ENCODE results near the gene ATRNL1. TPM values are rescaled to one million over a fixed set of nuclear protein-coding genes. Genes with fewer than 3 reads are reported as not detected.

Gene ATRNL1
- total RNA-seq, 1 experiment from 2014 or later = 28.7 TPM

DNA sequence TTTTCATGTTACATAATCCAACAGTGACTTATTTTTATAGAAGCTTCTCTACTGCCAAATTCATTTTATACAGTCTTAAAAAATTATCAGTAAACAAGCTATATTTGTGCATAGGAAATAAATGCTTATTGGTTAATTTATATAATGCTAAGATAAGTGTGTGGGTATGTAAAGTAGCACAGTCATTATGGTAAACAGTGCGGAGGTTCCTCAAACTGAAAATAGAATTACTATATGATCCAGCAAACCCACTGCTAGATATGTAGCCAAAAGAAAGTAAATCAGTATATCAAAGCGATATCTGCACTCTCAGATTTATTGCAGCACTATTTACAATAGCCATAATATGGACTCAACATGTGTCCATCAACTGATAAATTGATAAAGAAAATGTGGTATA, 71.1 kb downstream of the ATRNL1 start:
- TF ChIP-seq, protein P1, sequence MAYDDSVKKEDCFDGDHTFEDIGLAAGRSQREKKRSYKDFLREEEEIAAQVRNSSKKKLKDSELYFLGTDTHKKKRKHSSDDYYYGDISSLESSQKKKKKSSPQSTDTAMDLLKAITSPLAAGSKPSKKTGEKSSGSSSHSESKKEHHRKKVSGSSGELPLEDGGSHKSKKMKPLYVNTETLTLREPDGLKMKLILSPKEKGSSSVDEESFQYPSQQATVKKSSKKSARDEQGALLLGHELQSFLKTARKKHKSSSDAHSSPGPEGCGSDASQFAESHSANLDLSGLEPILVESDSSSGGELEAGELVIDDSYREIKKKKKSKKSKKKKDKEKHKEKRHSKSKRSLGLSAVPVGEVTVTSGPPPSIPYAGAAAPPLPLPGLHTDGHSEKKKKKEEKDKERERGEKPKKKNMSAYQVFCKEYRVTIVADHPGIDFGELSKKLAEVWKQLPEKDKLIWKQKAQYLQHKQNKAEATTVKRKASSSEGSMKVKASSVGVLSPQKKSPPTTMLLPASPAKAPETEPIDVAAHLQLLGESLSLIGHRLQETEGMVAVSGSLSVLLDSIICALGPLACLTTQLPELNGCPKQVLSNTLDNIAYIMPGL (CRISPR knock-in tag; IDR thresholded peaks at IDR 0.05) = no peak
- TF ChIP-seq NR3C1 (CRISPR knock-in tag; conservative IDR thresholded peaks at IDR 0.05; ENCODE audit: low read depth) (no peak), NFE2L1 (CRISPR knock-in tag; IDR thresholded peaks at IDR 0.05) (no peak)
- TF ChIP-seq, protein P2, sequence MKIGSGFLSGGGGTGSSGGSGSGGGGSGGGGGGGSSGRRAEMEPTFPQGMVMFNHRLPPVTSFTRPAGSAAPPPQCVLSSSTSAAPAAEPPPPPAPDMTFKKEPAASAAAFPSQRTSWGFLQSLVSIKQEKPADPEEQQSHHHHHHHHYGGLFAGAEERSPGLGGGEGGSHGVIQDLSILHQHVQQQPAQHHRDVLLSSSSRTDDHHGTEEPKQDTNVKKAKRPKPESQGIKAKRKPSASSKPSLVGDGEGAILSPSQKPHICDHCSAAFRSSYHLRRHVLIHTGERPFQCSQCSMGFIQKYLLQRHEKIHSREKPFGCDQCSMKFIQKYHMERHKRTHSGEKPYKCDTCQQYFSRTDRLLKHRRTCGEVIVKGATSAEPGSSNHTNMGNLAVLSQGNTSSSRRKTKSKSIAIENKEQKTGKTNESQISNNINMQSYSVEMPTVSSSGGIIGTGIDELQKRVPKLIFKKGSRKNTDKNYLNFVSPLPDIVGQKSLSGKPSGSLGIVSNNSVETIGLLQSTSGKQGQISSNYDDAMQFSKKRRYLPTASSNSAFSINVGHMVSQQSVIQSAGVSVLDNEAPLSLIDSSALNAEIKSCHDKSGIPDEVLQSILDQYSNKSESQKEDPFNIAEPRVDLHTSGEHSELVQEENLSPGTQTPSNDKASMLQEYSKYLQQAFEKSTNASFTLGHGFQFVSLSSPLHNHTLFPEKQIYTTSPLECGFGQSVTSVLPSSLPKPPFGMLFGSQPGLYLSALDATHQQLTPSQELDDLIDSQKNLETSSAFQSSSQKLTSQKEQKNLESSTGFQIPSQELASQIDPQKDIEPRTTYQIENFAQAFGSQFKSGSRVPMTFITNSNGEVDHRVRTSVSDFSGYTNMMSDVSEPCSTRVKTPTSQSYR (CRISPR knock-in tag; IDR thresholded peaks at IDR 0.05) = no peak
- no peaks in the 10 kb centered on the region for H3K4me1 Mint-ChIP-seq
- no peaks in the 10 kb centered on the region for H3K27me3 Mint-ChIP-seq (ENCODE audit: low read depth)
- H3K4me3 Mint-ChIP-seq = no peak overlapping the region
- CTCF ChIA-PET = no interaction called here
- no peak overlapping the region for H3K27ac Mint-ChIP-seq
- POLR2A ChIA-PET = no interaction called here
- no peak for ATAC-seq
- DNase-seq (ENCODE audit: low spot score) = no peak
- peaks cover 9% of the 10 kb centered on the region for H3K36me3 Mint-ChIP-seq
- no peaks in the 10 kb centered on the region for H3K9me3 Mint-ChIP-seq

GRCh38 chr10:115167751-115168150, 74.6 kb downstream of the ATRNL1 start:
- Mint-ChIP-seq H3K9me3 (no peaks in the 10 kb centered on the region), H3K36me3 (peaks cover 9% of the 10 kb centered on the region), H3K27me3 (ENCODE audit: low read depth) (no peaks in the 10 kb centered on the region), H3K27ac (no peak overlapping the region), H3K4me3 (no peak overlapping the region), H3K4me1 (no peaks in the 10 kb centered on the region)
- ChIA-PET CTCF (no interaction called here), POLR2A (no interaction called here)
- ATAC-seq (no peak), DNase-seq (ENCODE audit: low spot score) (no peak)
- TF ChIP-seq NR3C1 (CRISPR knock-in tag; conservative IDR thresholded peaks at IDR 0.05; ENCODE audit: low read depth) = no peak
- TF ChIP-seq, protein P3, sequence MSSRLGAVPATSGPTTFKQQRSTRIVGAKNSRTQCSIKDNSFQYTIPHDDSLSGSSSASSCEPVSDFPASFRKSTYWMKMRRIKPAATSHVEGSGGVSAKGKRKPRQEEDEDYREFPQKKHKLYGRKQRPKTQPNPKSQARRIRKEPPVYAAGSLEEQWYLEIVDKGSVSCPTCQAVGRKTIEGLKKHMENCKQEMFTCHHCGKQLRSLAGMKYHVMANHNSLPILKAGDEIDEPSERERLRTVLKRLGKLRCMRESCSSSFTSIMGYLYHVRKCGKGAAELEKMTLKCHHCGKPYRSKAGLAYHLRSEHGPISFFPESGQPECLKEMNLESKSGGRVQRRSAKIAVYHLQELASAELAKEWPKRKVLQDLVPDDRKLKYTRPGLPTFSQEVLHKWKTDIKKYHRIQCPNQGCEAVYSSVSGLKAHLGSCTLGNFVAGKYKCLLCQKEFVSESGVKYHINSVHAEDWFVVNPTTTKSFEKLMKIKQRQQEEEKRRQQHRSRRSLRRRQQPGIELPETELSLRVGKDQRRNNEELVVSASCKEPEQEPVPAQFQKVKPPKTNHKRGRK (CRISPR knock-in tag; IDR thresholded peaks at IDR 0.05; ENCODE audit: borderline replicate concordance) = no peak
- TF ChIP-seq ZNF232 (CRISPR knock-in tag; IDR thresholded peaks at IDR 0.05) = no peak
- TF ChIP-seq MLX (CRISPR knock-in tag; IDR thresholded peaks at IDR 0.05) = no peak
- no peak for TF ChIP-seq NR2C2 (CRISPR knock-in tag; IDR thresholded peaks at IDR 0.05)
- TF ChIP-seq, protein P4, sequence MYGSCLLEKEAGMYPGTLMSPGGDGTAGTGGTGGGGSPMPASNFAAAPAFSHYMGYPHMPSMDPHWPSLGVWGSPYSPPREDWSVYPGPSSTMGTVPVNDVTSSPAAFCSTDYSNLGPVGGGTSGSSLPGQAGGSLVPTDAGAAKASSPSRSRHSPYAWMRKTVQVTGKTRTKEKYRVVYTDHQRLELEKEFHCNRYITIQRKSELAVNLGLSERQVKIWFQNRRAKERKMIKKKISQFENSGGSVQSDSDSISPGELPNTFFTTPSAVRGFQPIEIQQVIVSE (CRISPR knock-in tag; IDR thresholded peaks at IDR 0.05; ENCODE audit: borderline replicate concordance) = no peak
- no peak for TF ChIP-seq CREB1 (CRISPR knock-in tag; IDR thresholded peaks at IDR 0.05)
- no peak for TF ChIP-seq RORB (CRISPR knock-in tag; IDR thresholded peaks at IDR 0.05)
- no peak for TF ChIP-seq FOXJ3 (CRISPR knock-in tag; IDR thresholded peaks at IDR 0.05; ENCODE audit: borderline replicate concordance)
- no peak for TF ChIP-seq SOX15 (CRISPR knock-in tag; IDR thresholded peaks at IDR 0.05)
- TF ChIP-seq ARID4B (CRISPR knock-in tag; IDR thresholded peaks at IDR 0.05; ENCODE audit: borderline replicate concordance) = no peak
- no peak for TF ChIP-seq SMAD4 (CRISPR knock-in tag; IDR thresholded peaks at IDR 0.05)
- TF ChIP-seq, protein P5, sequence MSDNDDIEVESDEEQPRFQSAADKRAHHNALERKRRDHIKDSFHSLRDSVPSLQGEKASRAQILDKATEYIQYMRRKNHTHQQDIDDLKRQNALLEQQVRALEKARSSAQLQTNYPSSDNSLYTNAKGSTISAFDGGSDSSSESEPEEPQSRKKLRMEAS (CRISPR knock-in tag; IDR thresholded peaks at IDR 0.05) = no peak
- TF ChIP-seq, protein P6, sequence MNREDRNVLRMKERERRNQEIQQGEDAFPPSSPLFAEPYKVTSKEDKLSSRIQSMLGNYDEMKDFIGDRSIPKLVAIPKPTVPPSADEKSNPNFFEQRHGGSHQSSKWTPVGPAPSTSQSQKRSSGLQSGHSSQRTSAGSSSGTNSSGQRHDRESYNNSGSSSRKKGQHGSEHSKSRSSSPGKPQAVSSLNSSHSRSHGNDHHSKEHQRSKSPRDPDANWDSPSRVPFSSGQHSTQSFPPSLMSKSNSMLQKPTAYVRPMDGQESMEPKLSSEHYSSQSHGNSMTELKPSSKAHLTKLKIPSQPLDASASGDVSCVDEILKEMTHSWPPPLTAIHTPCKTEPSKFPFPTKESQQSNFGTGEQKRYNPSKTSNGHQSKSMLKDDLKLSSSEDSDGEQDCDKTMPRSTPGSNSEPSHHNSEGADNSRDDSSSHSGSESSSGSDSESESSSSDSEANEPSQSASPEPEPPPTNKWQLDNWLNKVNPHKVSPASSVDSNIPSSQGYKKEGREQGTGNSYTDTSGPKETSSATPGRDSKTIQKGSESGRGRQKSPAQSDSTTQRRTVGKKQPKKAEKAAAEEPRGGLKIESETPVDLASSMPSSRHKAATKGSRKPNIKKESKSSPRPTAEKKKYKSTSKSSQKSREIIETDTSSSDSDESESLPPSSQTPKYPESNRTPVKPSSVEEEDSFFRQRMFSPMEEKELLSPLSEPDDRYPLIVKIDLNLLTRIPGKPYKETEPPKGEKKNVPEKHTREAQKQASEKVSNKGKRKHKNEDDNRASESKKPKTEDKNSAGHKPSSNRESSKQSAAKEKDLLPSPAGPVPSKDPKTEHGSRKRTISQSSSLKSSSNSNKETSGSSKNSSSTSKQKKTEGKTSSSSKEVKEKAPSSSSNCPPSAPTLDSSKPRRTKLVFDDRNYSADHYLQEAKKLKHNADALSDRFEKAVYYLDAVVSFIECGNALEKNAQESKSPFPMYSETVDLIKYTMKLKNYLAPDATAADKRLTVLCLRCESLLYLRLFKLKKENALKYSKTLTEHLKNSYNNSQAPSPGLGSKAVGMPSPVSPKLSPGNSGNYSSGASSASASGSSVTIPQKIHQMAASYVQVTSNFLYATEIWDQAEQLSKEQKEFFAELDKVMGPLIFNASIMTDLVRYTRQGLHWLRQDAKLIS (CRISPR knock-in tag; IDR thresholded peaks at IDR 0.05; ENCODE audit: borderline replicate concordance) = no peak
